Hypothalamus (tissue), 51 donors: ENCODE measurements around the gene CD200R1.
A peak's percentile ranks its signal among the peaks of the same experiment; 100 is the strongest.

Source experiments
- DNase-seq, 51 donors: peaks; one replicate each; lab custom pipeline; 2025; lab: John Stamatoyannopoulos, UW

CD200R1 gene

GRCh38 chr3:112974894-112975293 lies at the start of gene CD200R1:
Gene CD200R1, minus strand, starts transcription at chr3:112975103. Its CDS starts 246 bp downstream, at chr3:112974857.
- no peak for DNase-seq

- DNase-seq: no peak
Measured at GRCh38 chr3:113021471-113021870, 46.6 kb upstream of the CD200R1 start.

DNA sequence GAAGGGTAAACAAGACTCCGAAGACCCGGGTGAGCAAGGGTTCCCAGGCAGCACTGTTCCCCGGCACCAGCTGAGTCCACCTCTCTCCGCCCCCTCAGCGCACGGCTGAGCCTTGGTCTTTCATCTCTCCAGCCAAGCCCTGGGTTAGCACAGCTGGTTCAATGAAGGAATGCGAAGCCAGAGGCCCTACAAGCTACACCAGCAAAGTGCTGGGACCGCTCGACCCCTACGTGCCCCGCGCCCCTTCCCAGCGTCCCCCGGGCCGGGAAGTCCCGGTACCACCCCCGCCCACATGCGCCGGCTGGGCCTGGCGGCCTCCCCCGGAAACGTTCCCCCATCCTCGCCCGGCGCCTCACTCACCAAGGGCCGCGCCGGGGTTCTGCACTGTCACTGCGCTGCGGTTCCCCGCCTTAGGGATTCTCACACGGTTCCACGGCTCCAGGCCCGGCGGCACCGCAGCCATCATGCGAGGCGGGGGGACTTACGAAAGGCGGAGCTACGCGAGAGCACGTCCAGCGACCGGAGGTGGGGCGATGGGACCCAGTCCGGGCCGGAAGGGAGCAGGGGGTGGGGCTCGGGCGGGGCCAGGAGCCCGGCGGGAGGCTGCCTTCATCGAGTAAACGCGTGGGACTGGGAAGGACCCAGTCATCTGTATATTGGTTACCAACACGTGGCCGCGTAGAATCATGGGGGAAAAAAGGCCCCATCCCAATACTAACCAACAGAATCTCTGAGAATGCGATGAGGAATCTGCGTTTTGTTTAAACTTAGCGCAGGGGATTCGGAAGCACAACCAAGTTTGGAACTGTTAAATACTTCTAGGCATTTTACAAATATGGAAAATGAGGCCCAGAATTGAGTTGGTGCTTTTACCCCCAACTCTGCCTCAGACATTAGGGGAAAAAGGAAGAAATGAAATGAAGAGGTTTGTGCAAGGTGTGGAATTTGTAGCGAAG lies 44.6 kb upstream of the CD200R1 start:
- DNase-seq: peak; percentile 66 to 98 (median 91)

DNA sequence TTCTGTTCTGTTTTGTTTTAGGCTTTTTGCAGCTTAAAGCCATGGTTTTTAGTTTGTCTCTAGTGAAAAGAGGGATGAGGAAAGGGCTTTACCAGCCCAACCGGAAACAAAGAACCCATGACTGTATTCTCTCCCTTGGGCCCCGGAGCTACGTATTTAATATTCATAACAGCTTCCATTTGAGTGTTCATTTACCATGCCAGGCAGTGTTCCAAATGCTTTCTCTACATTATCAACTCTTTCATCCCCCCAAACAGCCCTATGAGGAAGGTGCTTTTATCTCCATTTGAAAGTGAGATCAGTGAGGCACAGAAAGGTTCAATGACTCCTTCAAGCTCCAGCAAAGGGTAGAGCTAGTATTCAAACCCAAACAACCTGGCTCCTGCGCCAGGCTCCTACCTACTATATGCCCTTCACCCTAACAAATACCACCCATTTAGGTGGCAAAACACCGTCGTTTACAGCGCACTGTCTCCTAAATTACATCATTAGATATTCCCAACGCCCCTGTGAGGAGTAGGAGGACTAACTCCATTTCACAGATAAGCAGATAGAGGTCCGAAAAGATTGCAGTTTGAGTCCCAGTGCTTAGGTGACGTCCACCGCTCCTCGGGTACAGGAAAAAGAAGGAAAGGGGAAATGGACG lies 43.8 kb upstream of the CD200R1 start:
- peak in 2 of 51 donors; percentile 8 to 63 for DNase-seq

DNA sequence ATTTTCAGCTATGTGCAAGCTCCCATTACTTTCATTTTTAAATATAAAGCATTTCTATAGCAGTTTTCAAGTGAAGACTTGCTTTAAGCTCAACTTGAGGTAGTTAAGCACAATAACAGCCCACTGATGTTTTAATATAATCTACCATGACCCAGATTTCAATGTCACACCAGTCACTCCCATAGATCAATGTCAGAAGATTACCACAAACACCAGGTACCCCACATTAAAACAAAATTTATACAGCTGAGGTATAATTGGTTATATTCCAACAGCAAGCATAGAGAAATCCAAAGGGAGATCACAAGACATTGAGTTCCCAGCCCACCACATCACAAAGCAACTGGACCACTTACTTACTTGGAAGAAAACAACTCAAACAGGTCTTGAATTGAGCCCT lies 38.7 kb upstream of the CD200R1 start:
- no peak for DNase-seq

DNA sequence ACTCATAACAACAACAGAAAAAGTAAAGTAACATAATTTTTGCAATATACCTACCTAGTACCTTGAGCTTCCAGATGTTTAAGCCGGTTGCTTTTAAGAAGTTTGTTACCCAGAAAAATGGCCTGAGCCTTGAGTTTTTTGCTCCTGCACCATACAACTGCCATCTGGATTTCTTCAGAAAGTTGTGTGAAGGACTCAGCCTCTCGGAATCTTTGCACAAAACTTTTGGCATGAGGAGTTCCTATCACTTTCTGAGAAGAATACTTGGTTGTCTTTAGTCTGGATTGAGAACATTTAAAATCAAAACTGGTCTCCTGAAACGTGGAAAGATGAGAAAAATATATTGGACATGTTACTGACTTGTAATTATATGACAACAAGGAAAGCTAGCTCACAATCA lies 33.2 kb upstream of the CD200R1 start:
- DNase-seq: no peak

- DNase-seq: no peak
Measured at GRCh38 chr3:113006359-113007056, 31.6 kb upstream of the CD200R1 start.

- no peak for DNase-seq
Measured at GRCh38 chr3:113005611-113006010, 30.7 kb upstream of the CD200R1 start.

DNA sequence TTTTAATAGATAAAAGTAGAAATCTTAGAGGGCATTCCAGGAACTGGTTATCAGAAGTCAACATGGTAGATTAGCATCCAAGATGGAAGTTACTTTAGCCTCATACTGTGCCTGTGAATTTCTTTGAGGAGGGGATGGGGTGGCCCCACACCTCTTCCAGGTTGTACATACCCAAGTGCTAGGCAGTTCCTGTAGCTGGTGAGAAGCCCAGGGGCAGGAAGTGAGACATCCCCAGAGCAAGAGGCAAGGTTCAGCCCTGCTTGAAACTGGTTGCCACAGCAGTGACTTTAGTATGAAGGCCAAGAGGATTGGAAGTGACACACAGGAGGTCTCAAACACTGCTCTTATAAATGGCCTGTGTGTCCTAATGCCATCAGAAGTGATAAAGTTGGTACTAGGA lies 27.8 kb upstream of the CD200R1 start:
- no peak for DNase-seq

DNA sequence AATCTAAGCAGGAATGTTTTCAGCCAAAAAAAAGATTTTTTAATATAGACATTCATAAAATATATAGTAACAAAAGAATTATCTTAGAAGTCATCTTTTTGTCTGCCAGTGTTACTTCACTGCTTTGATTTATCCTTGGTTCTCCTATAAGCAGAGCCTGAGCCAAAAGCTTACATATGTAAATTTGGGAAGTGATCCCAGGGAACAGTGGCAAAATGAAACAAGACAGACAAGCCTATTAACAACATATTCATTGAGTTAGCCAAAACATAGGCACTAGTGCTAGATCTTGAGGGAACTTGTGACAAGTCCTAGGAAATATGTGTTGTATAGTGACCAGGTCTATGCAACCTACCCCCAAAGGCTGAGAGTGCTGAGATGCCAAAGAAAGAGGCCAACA lies 27.1 kb upstream of the CD200R1 start:
- DNase-seq: no peak

- DNase-seq: no peak
Measured at GRCh38 chr3:113000691-113001090, 25.8 kb upstream of the CD200R1 start.

DNA sequence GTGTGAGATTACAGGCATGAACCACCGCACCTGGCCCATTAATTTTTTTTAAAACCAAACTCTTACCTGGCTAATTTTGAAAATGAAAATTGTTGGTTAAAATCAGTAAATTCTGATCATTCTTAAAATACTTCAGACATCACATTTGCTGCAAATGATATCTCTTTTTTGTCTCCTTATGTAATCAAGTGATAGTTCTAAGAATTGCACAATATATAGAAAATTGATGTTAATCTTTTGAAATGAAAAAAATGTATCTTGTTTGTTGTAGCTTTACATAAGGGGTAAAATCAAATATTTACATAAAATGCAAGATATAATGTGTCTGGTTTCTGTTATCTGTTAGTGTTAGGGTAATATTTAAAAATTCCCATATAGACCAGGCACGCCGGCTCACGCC lies 20.9 kb upstream of the CD200R1 start:
- DNase-seq: no peak

- DNase-seq: peak; percentile 59 to 95 (median 85)
Measured at GRCh38 chr3:112990672-112991602, 16.0 kb upstream of the CD200R1 start, which contains the start of gene GTPBP8. Gene GTPBP8, plus strand, starts transcription at chr3:112990984. Its CDS starts 16 bp downstream, at chr3:112991000.

- DNase-seq: peak in 2 of 51 donors; percentile 1 to 4
Measured at GRCh38 chr3:112987710-112988334, 12.9 kb upstream of the CD200R1 start.

DNA sequence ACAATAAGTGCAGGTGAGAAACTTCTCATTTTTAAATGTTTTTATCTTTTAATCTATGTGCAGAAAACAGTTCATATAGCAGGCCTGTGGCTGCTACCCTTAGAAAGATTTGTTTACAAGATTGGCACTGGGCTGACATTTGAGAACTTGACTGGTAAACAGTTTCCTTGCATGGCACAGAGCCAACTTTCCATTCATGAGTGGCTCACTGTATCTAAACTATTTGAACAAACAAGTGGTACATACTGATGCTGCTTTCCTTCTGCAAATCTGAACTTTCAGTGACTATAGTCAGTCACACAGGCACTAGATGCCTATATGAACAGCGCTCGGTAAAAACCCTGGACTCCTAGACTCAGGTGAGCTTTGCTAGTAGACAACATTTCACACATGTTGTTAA lies 9.6 kb upstream of the CD200R1 start:
- no peak for DNase-seq

- no peak for DNase-seq
Measured at GRCh38 chr3:112982710-112983109, 7.8 kb upstream of the CD200R1 start.

GRCh38 chr3:112980080-112980479 lies 5.2 kb upstream of the CD200R1 start:
- no peak for DNase-seq

DNA sequence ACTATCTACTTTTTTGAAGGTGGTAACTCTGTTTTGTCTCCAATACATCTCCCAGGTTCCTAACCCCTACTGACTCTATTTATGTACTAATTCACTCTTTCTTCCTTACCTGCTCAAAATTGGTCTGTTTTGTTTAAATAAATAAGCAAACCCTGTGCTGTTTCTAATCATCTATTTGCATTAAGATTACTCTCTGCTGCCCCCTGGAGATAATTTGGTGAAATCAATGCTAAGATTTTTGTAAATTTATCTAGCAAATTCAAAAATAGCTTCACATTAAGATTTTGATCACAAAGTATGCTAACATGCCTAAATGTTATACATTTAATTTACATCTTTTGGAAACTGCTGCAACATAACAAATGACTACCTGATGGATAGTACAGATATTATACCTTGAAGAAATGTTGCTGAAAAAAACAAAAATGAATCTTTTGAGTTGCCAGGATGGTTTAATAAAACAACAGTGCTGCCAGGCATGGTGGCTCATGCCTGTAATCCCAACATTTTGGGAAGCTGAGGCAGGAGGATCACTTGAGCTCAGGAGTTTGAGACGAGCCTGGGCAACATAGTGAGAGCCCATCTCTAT lies 4.4 kb upstream of the CD200R1 start:
- DNase-seq: peak in 1 of 51 donors; percentile 51

DNA sequence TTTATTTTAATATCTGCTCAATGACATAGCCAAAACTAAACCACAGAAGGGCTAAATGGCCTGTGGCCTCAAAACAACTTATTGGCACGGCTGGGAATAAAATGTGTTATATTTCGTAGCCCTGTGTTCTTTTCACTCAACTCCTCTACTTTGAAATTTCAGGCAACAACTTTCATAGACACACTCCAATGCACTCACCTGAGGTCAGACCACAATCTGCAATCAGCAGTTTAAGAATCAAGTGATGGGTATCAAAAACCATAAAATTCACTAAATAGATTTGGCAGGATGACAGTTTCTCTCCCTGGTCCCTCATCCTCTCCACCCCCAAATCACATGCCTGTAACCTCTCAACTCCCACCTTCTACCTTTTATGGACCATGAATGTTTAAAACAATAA lies 2.0 kb upstream of the CD200R1 start:
- no peak for DNase-seq
